Smooth muscle cell (in vitro differentiated cells): ENCODE results near the gene SRRM3. TPM values are rescaled to one million over a fixed set of nuclear protein-coding genes. Genes with fewer than 3 reads are reported as not detected.

Source experiments
- DNase-seq: peaks from one replicate; lab custom pipeline; 2025; ENCODE audit not compliant: unreplicated experiment; lab: John Stamatoyannopoulos, UW
- H2AFZ ChIP-seq: fragments of 200-600 bp; sonication (generic); 2 replicates; pipeline ENCODE4 v1.6.0; 2016; ENCODE audit warnings: antibody characterized with exemption, low read depth, mild to moderate bottlenecking
- H3F3A ChIP-seq: fragments of 200-600 bp; sonication (generic); 2 replicates; pipeline ENCODE4 v1.6.0; 2017; ENCODE audit warnings: antibody characterized with exemption, low read depth
- H3K27ac ChIP-seq: fragments of 200-600 bp; sonication (generic); 2 replicates; pipeline ENCODE4 v1.5.1; 2016; ENCODE audit warnings: low read depth, mild to moderate bottlenecking
- H3K27me3 ChIP-seq: fragments of 200-600 bp; sonication (generic); 2 replicates; pipeline ENCODE4 v1.6.1; 2016; ENCODE audit warnings: low read depth, mild to moderate bottlenecking
- H3K36me3 ChIP-seq: fragments of 200-600 bp; sonication (generic); 2 replicates; pipeline ENCODE4 v1.5.1; 2016; ENCODE audit warnings: low read depth
- H3K4me1 ChIP-seq: fragments of 200-600 bp; sonication (generic); 2 replicates; pipeline ENCODE4 v1.5.1; 2016; ENCODE audit warnings: low read depth
- H3K4me2 ChIP-seq: fragments of 200-600 bp; sonication (generic); 2 replicates; pipeline ENCODE4 v1.6.0; 2016; ENCODE audit warnings: mild to moderate bottlenecking
- H3K4me3 ChIP-seq: fragments of 200-600 bp; sonication (generic); 2 replicates; pipeline ENCODE4 v1.5.1; 2016; ENCODE audit warnings: mild to moderate bottlenecking
- H3K79me2 ChIP-seq: fragments of 200-600 bp; sonication (generic); 2 replicates; pipeline ENCODE4 v1.6.0; 2016; ENCODE audit warnings: low read depth, mild to moderate bottlenecking
- H3K9ac ChIP-seq: fragments of 200-600 bp; sonication (generic); 2 replicates; pipeline ENCODE4 v1.6.0; 2016; ENCODE audit warnings: low read depth
- H3K9me3 ChIP-seq: fragments of 200-600 bp; sonication (generic); replicated peaks from 2 replicates; pipeline ENCODE4 v1.5.1; 2016; ENCODE audit warnings: low read depth
- H4K20me1 ChIP-seq: fragments of 200-600 bp; sonication (generic); 2 replicates; pipeline ENCODE4 v1.6.0; 2016; ENCODE audit warnings: low read depth
- WGBS: methylation state at CpG from one replicate; pipeline ENCODE4 v1.1.7; 2016; ENCODE audit warnings: low lambda C conversion rate; 5-methylcytosine and 5-hydroxymethylcytosine counted together
- polyA plus RNA-seq: library from polyadenylated mRNA; unstranded; fragments of >200 nt; fragmentation: Nextera tagmentation; extraction: Ambion mirVana; gene quantifications from 2 replicates; pipeline ENCODE4 v1.2.1, GENCODE V29; 2016
- total RNA-seq: library from RNA; depleted of rRNA; stranded (reverse); fragments of >200 nt; gene quantifications from 2 replicates; pipeline ENCODE4 v1.2.3, GENCODE V29; 2014
- TF ChIP-seq, protein P1 (sequence below): fragments of 200-600 bp; sonication (generic); IDR thresholded peaks from 2 replicates; pipeline ENCODE4 v1.5.1; 2017; ENCODE audit warnings: borderline replicate concordance, mild to moderate bottlenecking, antibody characterized with exemption; ENCODE audit not compliant: insufficient read depth, poor library complexity, severe bottlenecking

Gene SRRM3
- total and polyA plus RNA-seq, 2 experiments from 2014 or later: 3.6 to 10.9 TPM

DNA sequence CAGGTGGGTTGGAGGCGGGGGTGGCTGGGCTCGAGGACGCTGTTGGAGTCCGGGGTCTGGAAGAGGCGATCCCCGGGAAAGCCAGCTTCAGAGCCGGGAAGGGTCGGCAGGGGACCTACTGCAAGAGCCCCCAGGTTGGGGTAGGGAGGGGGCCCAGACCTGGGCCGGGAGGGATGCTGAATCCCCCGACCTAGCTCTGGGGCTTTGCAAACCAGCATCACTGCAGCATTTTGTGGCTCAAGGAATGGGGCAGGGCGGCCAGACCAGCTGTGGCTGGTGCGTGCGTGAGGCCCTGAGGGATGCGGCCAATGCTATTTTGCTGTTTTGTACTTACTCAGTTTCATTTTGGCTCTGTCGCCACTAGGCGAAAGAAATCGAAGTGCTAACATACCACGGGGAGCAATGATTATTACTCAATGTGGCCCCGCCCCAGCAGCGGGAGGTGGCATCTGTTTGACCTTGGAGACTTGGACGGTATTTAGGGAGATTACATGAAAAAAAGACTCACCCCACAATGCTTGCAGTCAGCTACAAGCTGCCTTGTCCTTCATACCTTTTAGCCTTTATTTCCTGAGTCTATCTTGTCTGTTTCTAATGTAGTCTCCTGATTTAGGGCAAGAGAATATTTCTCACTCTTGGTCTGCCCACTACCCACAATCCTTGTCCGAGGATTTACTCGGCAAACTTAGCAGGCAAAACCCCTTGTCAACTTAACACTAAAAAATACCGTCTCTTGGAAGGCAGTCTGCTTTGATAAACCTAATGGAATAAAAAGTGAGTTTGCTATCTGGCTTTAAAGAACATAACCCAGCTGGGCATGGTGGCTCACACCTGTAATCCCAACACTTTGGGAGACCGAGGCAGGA is 117.0 kb downstream of the SRRM3 start:
- peaks cover 13% of the 10 kb centered on the region for H3K79me2 ChIP-seq
- 6% methylated on average over 24 of the region's 25 CpGs for WGBS
- no peak overlapping the region for H2AFZ ChIP-seq

DNA sequence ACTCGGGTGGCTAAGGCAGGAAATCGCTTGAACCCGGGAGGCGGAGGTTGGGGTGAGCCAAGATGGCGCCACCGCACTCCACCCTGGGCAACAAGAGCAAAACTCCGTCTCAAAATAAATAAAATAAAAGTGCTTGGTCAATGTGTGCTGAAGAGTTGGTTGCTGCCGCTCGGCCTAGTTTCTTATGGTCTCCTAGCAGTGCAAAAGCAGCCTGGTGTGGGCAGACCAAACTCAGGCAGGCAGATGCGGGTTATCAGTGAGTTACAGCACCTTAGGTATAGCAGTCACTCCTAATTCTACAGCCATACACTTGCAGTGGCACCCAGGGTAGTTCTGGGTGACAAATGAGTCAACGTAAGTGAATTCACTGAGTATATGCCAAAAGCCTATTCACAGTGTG is 123.4 kb downstream of the SRRM3 start:
- Histone ChIP-seq H3F3A (peaks cover 29% of the 10 kb centered on the region), H4K20me1 (peaks cover 88% of the 10 kb centered on the region), H3K9ac (no peak overlapping the region), H3K27ac (no peak overlapping the region), H3K9me3 (no peaks in the 10 kb centered on the region), H3K4me1 (peaks cover 5% of the 10 kb centered on the region), H3K4me3 (no peak overlapping the region), H3K79me2 (peaks cover 76% of the 10 kb centered on the region), H3K36me3 (peaks cover 13% of the 10 kb centered on the region), H2AFZ (no peak overlapping the region), H3K27me3 (no peaks in the 10 kb centered on the region), H3K4me2 (no peak overlapping the region)
- no peak for DNase-seq
- TF ChIP-seq, protein P1, sequence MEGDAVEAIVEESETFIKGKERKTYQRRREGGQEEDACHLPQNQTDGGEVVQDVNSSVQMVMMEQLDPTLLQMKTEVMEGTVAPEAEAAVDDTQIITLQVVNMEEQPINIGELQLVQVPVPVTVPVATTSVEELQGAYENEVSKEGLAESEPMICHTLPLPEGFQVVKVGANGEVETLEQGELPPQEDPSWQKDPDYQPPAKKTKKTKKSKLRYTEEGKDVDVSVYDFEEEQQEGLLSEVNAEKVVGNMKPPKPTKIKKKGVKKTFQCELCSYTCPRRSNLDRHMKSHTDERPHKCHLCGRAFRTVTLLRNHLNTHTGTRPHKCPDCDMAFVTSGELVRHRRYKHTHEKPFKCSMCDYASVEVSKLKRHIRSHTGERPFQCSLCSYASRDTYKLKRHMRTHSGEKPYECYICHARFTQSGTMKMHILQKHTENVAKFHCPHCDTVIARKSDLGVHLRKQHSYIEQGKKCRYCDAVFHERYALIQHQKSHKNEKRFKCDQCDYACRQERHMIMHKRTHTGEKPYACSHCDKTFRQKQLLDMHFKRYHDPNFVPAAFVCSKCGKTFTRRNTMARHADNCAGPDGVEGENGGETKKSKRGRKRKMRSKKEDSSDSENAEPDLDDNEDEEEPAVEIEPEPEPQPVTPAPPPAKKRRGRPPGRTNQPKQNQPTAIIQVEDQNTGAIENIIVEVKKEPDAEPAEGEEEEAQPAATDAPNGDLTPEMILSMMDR: no peak
- WGBS: 98% methylated on average over 11 of the region's 11 CpGs

More for the DNA sequence above, 117.0 kb downstream of the SRRM3 start:
- peak; percentile 48 for DNase-seq
- TF ChIP-seq, protein P1: peak; percentile 29
- H3K4me3 ChIP-seq: peak overlapping the region; percentile 76
- H3F3A ChIP-seq: peaks cover 26% of the 10 kb centered on the region
- peak overlapping the region; percentile 86 for H3K27ac ChIP-seq
- no peaks in the 10 kb centered on the region for H3K9me3 ChIP-seq
- no peaks in the 10 kb centered on the region for H3K36me3 ChIP-seq
- peaks cover 33% of the 10 kb centered on the region for H4K20me1 ChIP-seq
- H3K9ac ChIP-seq: peak overlapping the region; percentile 65
- H3K4me2 ChIP-seq: peak overlapping the region; percentile 91
- peaks cover 15% of the 10 kb centered on the region for H3K4me1 ChIP-seq
- H3K27me3 ChIP-seq: no peaks in the 10 kb centered on the region

DNA sequence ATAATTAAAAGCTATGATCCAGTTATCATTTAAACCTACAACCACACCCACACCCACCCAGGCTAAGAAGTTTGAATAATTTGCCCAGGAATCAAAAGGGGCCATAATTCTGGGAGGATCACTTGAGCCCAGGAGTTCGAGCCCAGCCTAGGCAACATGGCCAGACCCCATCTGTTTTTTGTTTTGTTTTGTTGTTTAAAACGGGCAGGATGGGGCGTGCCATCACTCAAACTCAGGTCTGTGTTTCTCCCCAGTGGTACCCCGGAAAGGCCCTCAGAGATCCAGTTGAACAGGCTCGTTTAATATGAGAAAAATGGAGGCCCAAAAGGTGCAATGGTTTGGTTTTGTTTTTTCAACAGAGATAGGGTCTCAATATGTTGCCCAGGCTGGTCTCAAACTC is 124.1 kb downstream of the SRRM3 start:
- Histone ChIP-seq H3K79me2 (peaks cover 84% of the 10 kb centered on the region), H2AFZ (no peak overlapping the region), H3K27me3 (no peaks in the 10 kb centered on the region), H3K9ac (no peak overlapping the region), H3K4me1 (peaks cover 5% of the 10 kb centered on the region), H4K20me1 (peaks cover 94% of the 10 kb centered on the region), H3F3A (peaks cover 27% of the 10 kb centered on the region), H3K4me2 (no peak overlapping the region), H3K27ac (no peak overlapping the region), H3K9me3 (no peaks in the 10 kb centered on the region), H3K4me3 (no peak overlapping the region), H3K36me3 (peaks cover 13% of the 10 kb centered on the region)
- 99% methylated on average over 5 of the region's 5 CpGs for WGBS
- DNase-seq: no peak
- TF ChIP-seq, protein P1: no peak
